Measurements from ENCODE around the gene VAMP2.

Gene VAMP2

DNA sequence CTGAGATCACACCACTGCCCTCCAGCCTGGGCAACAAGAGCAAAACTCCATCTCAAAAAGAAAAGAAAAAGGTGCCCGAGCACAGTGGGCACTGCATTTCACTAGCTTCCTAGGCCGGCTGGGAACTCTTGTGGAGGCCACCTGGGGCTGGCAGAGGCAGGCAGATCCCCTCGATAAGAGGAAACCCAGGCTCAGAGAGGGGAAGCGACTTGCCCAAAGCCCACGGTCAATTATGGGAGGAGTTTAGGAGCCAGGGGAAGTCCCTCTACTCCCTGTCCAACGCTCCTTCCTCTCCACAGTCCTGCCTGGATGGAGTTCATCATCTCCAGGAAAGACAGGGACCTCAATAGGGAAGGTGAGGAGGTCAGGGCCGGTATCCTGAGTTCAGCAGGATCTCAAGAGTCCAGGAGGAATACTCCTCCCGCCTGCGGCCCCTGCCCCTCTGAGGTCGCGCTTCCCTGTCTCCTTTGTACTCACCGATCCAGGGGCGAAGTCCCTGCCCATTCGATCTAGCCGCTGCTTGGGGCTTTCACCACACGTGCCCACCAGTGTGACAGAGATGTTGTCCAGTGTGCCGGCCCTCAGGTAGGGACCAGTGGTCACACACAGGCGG is 45.3 kb downstream of the VAMP2 start:
- WGBS (ENCODE audit: extremely low coverage, insufficient coverage, insufficient read length) = no CpG with 5 or more reads among the region's 18 CpGs
- H4K8ac ChIP-seq (ENCODE audit: low read depth, low read length) = no peak overlapping the region

DNA sequence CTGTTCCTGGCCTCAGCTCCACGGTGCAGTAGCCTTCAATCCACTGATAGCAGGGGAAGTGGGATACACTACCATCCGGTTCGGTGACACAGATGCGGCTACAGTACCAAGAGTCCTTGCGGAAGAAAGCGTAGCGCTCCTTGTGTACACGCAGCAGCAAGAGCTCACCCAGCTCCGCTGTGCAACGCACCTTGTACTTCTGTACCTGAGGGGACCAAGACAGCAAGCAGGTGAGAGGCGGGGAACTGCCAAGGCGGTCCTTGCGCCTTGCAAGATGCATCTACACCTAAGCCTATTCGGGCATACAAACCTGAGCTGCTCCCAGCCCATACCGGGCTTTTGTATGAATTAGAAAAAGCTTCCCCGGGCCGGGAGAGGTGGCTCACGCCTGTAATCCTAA is 46.0 kb downstream of the VAMP2 start:
- Histone ChIP-seq H2AK5ac (ENCODE audit: low read length) (no peak overlapping the region), H3K18ac (ENCODE audit: low read length) (no peak overlapping the region), H3K4me3 (ENCODE audit: low read depth, low read length) (peak overlapping the region; percentile 23), H3K4ac (ENCODE audit: low read depth, low read length) (no peak overlapping the region), H3K36me3 (ENCODE audit: control insufficient read depth in 1 of 2, insufficient read depth in 2 of 2, low read length in 2 of 2) (no peaks in the 10 kb centered on the region), H3K9ac (ENCODE audit: low read length) (no peak overlapping the region), H3K23ac (ENCODE audit: low read length) (no peak overlapping the region), H3K79me1 (ENCODE audit: low read length) (no peaks in the 10 kb centered on the region), H3K4me1 (ENCODE audit: control insufficient read depth in 1 of 2, insufficient read depth in 2 of 2, low read length in 2 of 2) (peaks cover 3 to 12% of the 10 kb centered on the region in 2 experiments), H3K27ac (ENCODE audit: low read depth, low read length) (no peak overlapping the region), H4K8ac (ENCODE audit: low read depth, low read length) (no peak overlapping the region), H4K12ac (ENCODE audit: low read depth, low read length) (no peak overlapping the region), H2AFZ (ENCODE audit: insufficient read depth, low read length, poor library complexity) (no peak overlapping the region), H3K9me3 (ENCODE audit: insufficient read depth, low read depth, low read length) (peaks cover 4% of the 10 kb centered on the region), H2BK5ac (ENCODE audit: low read depth, low read length, poor library complexity) (no peak overlapping the region), H2BK12ac (ENCODE audit: low read length) (no peak overlapping the region), H4K91ac (ENCODE audit: low read depth, low read length) (no peak overlapping the region), H3K4me2 (ENCODE audit: low read length) (no peak overlapping the region), H3K27me3 (ENCODE audit: insufficient read depth, low read length) (peaks cover 24% of the 10 kb centered on the region), H2BK120ac (ENCODE audit: insufficient read depth, low read length, poor library complexity) (no peak overlapping the region), H3K14ac (ENCODE audit: low read length) (no peak overlapping the region), H3K79me2 (ENCODE audit: control insufficient read depth, insufficient read depth, low read length, poor library complexity) (no peaks in the 10 kb centered on the region)
- WGBS (ENCODE audit: extremely low coverage, insufficient coverage, insufficient read length) = no CpG with 5 or more reads among the region's 18 CpGs
- DNase-seq = no peak

More for the DNA sequence above, 45.3 kb downstream of the VAMP2 start:
- Histone ChIP-seq H3K79me1 (ENCODE audit: low read length) (no peaks in the 10 kb centered on the region), H3K36me3 (ENCODE audit: control insufficient read depth in 1 of 2, insufficient read depth in 2 of 2, low read length in 2 of 2) (no peaks in the 10 kb centered on the region), H2BK5ac (ENCODE audit: low read depth, low read length, poor library complexity) (no peak overlapping the region), H3K27ac (ENCODE audit: low read depth, low read length) (no peak overlapping the region), H2BK120ac (ENCODE audit: insufficient read depth, low read length, poor library complexity) (no peak overlapping the region), H3K9ac (ENCODE audit: low read length) (no peak overlapping the region), H3K4ac (ENCODE audit: low read depth, low read length) (no peak overlapping the region), H2AFZ (ENCODE audit: insufficient read depth, low read length, poor library complexity) (no peak overlapping the region), H3K23ac (ENCODE audit: low read length) (no peak overlapping the region), H3K14ac (ENCODE audit: low read length) (no peak overlapping the region), H3K4me2 (ENCODE audit: low read length) (peak overlapping the region; percentile 94), H3K27me3 (ENCODE audit: insufficient read depth, low read length) (peaks cover 27% of the 10 kb centered on the region), H4K91ac (ENCODE audit: low read depth, low read length) (no peak overlapping the region), H3K4me3 (ENCODE audit: low read depth, low read length) (peak overlapping the region; percentile 16), H3K9me3 (ENCODE audit: insufficient read depth, low read depth, low read length) (peaks cover 2% of the 10 kb centered on the region), H3K79me2 (ENCODE audit: control insufficient read depth, insufficient read depth, low read length, poor library complexity) (no peaks in the 10 kb centered on the region), H3K18ac (ENCODE audit: low read length) (no peak overlapping the region), H2BK12ac (ENCODE audit: low read length) (no peak overlapping the region), H3K4me1 (ENCODE audit: control insufficient read depth in 1 of 2, insufficient read depth in 2 of 2, low read length in 2 of 2) (peaks cover 4 to 16% of the 10 kb centered on the region in 2 experiments), H4K12ac (ENCODE audit: low read depth, low read length) (no peak overlapping the region), H2AK5ac (ENCODE audit: low read length) (no peak overlapping the region)
- DNase-seq = no peak

DNA sequence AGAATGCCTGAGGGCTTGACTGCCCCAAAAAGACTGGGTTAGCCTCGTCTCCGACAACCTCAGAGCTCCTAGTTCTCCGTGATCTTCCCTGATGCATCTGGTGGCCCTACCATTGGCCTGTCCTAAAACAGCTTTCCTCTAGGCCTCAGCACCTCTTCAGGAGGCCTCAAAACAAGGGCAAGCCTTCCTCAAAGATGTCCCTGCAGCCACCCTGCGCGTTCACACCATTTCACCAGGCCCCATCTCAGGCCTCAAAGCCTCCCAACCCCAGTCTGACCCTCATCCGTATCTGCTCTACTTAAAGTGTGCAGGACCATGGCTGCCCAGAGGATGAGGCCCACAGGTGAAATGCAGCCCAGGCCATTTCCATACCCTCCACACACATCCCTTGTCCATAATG is 51.8 kb downstream of the VAMP2 start:
- H3K18ac ChIP-seq (ENCODE audit: low read length) = no peak overlapping the region
- no CpG with 5 or more reads among the region's 6 CpGs for WGBS (ENCODE audit: extremely low coverage, insufficient coverage, insufficient read length)
- no peak overlapping the region for H3K27ac ChIP-seq (ENCODE audit: low read depth, low read length)
- no peak overlapping the region for H2BK12ac ChIP-seq (ENCODE audit: low read length)
- peaks cover 4% of the 10 kb centered on the region for H3K9me3 ChIP-seq (ENCODE audit: insufficient read depth, low read depth, low read length)
- H3K4me1 ChIP-seq (ENCODE audit: control insufficient read depth in 1 of 2, insufficient read depth in 2 of 2, low read length in 2 of 2) = peaks cover 0 to 4% of the 10 kb centered on the region in 2 experiments
- H3K9ac ChIP-seq (ENCODE audit: low read length) = no peak overlapping the region
- no peak overlapping the region for H3K23ac ChIP-seq (ENCODE audit: low read length)
- no peak overlapping the region for H2BK120ac ChIP-seq (ENCODE audit: insufficient read depth, low read length, poor library complexity)
- H3K4me3 ChIP-seq (ENCODE audit: low read depth, low read length) = no peak overlapping the region
- no peaks in the 10 kb centered on the region for H3K79me1 ChIP-seq (ENCODE audit: low read length)
- no peak overlapping the region for H4K91ac ChIP-seq (ENCODE audit: low read depth, low read length)
- no peak overlapping the region for H2BK5ac ChIP-seq (ENCODE audit: low read depth, low read length, poor library complexity)
- no peak overlapping the region for H3K4ac ChIP-seq (ENCODE audit: low read depth, low read length)
- no peak for DNase-seq
- no peak overlapping the region for H3K14ac ChIP-seq (ENCODE audit: low read length)
- H4K8ac ChIP-seq (ENCODE audit: low read depth, low read length) = no peak overlapping the region
- H2AK5ac ChIP-seq (ENCODE audit: low read length) = no peak overlapping the region
- H3K27me3 ChIP-seq (ENCODE audit: insufficient read depth, low read length) = peaks cover 18% of the 10 kb centered on the region
- H3K79me2 ChIP-seq (ENCODE audit: control insufficient read depth, insufficient read depth, low read length, poor library complexity) = no peaks in the 10 kb centered on the region
- H3K4me2 ChIP-seq (ENCODE audit: low read length) = no peak overlapping the region
- H3K36me3 ChIP-seq (ENCODE audit: control insufficient read depth in 1 of 2, insufficient read depth in 2 of 2, low read length in 2 of 2) = no peaks in the 10 kb centered on the region
- H4K12ac ChIP-seq (ENCODE audit: low read depth, low read length) = no peak overlapping the region
- H2AFZ ChIP-seq (ENCODE audit: insufficient read depth, low read length, poor library complexity) = no peak overlapping the region

DNA sequence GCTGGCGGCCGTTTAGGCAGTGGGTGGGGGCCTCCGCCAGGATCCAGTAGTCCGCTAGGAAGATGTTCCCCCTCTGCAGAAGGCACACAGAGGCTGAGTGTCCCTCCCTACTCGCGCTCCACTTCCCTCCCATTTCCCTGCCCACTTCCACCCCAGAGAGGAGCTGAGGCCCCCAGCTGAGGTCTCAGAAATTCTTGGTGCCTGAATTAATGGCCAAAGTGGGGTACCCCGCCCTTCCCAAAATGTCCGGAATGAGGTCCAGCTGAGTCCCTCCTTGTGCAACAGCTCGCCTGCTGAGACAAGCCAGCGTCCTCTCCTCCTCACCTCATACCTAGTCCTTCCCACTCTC is 52.3 kb downstream of the VAMP2 start:
- Histone ChIP-seq H3K36me3 (ENCODE audit: control insufficient read depth in 1 of 2, insufficient read depth in 2 of 2, low read length in 2 of 2) (no peaks in the 10 kb centered on the region), H3K14ac (ENCODE audit: low read length) (no peak overlapping the region), H4K8ac (ENCODE audit: low read depth, low read length) (no peak overlapping the region), H3K27me3 (ENCODE audit: insufficient read depth, low read length) (peaks cover 13% of the 10 kb centered on the region), H3K79me2 (ENCODE audit: control insufficient read depth, insufficient read depth, low read length, poor library complexity) (no peaks in the 10 kb centered on the region), H3K18ac (ENCODE audit: low read length) (no peak overlapping the region), H2BK120ac (ENCODE audit: insufficient read depth, low read length, poor library complexity) (no peak overlapping the region), H3K4me2 (ENCODE audit: low read length) (peak overlapping the region; percentile 64), H3K4ac (ENCODE audit: low read depth, low read length) (no peak overlapping the region), H2AFZ (ENCODE audit: insufficient read depth, low read length, poor library complexity) (no peak overlapping the region), H3K27ac (ENCODE audit: low read depth, low read length) (no peak overlapping the region), H3K9ac (ENCODE audit: low read length) (no peak overlapping the region), H3K4me3 (ENCODE audit: low read depth, low read length) (no peak overlapping the region), H4K12ac (ENCODE audit: low read depth, low read length) (no peak overlapping the region), H3K9me3 (ENCODE audit: insufficient read depth, low read depth, low read length) (peaks cover 4% of the 10 kb centered on the region), H2BK12ac (ENCODE audit: low read length) (no peak overlapping the region), H4K91ac (ENCODE audit: low read depth, low read length) (no peak overlapping the region), H3K79me1 (ENCODE audit: low read length) (no peaks in the 10 kb centered on the region), H3K4me1 (ENCODE audit: control insufficient read depth in 1 of 2, insufficient read depth in 2 of 2, low read length in 2 of 2) (peaks cover 0 to 4% of the 10 kb centered on the region in 2 experiments), H2BK5ac (ENCODE audit: low read depth, low read length, poor library complexity) (no peak overlapping the region), H2AK5ac (ENCODE audit: low read length) (no peak overlapping the region), H3K23ac (ENCODE audit: low read length) (no peak overlapping the region)
- WGBS (ENCODE audit: extremely low coverage, insufficient coverage, insufficient read length) = no CpG with 5 or more reads among the region's 10 CpGs
- no peak for DNase-seq
